Smooth muscle cell (in vitro differentiated cells): Measurements from ENCODE around the gene PLEK. TPM values are rescaled to one million over a fixed set of nuclear protein-coding genes. Genes with fewer than 3 reads are reported as not detected.

Experiments
- DNase-seq: peaks from one replicate; lab custom pipeline; 2025; ENCODE audit not compliant: unreplicated experiment; lab: John Stamatoyannopoulos, UW
- H2AFZ ChIP-seq: fragments of 200-600 bp; sonication (generic); 2 replicates; pipeline ENCODE4 v1.6.0; 2016; ENCODE audit warnings: antibody characterized with exemption, low read depth, mild to moderate bottlenecking
- H3F3A ChIP-seq: fragments of 200-600 bp; sonication (generic); 2 replicates; pipeline ENCODE4 v1.6.0; 2017; ENCODE audit warnings: antibody characterized with exemption, low read depth
- H3K27ac ChIP-seq: fragments of 200-600 bp; sonication (generic); 2 replicates; pipeline ENCODE4 v1.5.1; 2016; ENCODE audit warnings: low read depth, mild to moderate bottlenecking
- H3K27me3 ChIP-seq: fragments of 200-600 bp; sonication (generic); 2 replicates; pipeline ENCODE4 v1.6.1; 2016; ENCODE audit warnings: low read depth, mild to moderate bottlenecking
- H3K36me3 ChIP-seq: fragments of 200-600 bp; sonication (generic); 2 replicates; pipeline ENCODE4 v1.5.1; 2016; ENCODE audit warnings: low read depth
- H3K4me1 ChIP-seq: fragments of 200-600 bp; sonication (generic); 2 replicates; pipeline ENCODE4 v1.5.1; 2016; ENCODE audit warnings: low read depth
- H3K4me2 ChIP-seq: fragments of 200-600 bp; sonication (generic); 2 replicates; pipeline ENCODE4 v1.6.0; 2016; ENCODE audit warnings: mild to moderate bottlenecking
- H3K4me3 ChIP-seq: fragments of 200-600 bp; sonication (generic); 2 replicates; pipeline ENCODE4 v1.5.1; 2016; ENCODE audit warnings: mild to moderate bottlenecking
- H3K79me2 ChIP-seq: fragments of 200-600 bp; sonication (generic); 2 replicates; pipeline ENCODE4 v1.6.0; 2016; ENCODE audit warnings: low read depth, mild to moderate bottlenecking
- H3K9ac ChIP-seq: fragments of 200-600 bp; sonication (generic); 2 replicates; pipeline ENCODE4 v1.6.0; 2016; ENCODE audit warnings: low read depth
- H3K9me3 ChIP-seq: fragments of 200-600 bp; sonication (generic); replicated peaks from 2 replicates; pipeline ENCODE4 v1.5.1; 2016; ENCODE audit warnings: low read depth
- H4K20me1 ChIP-seq: fragments of 200-600 bp; sonication (generic); 2 replicates; pipeline ENCODE4 v1.6.0; 2016; ENCODE audit warnings: low read depth
- WGBS: methylation state at CpG from one replicate; pipeline ENCODE4 v1.1.7; 2016; ENCODE audit warnings: low lambda C conversion rate; 5-methylcytosine and 5-hydroxymethylcytosine counted together
- polyA plus RNA-seq: library from polyadenylated mRNA; unstranded; fragments of >200 nt; fragmentation: Nextera tagmentation; extraction: Ambion mirVana; gene quantifications from 2 replicates; pipeline ENCODE4 v1.2.1, GENCODE V29; 2016
- total RNA-seq: library from RNA; depleted of rRNA; stranded (reverse); fragments of >200 nt; gene quantifications from 2 replicates; pipeline ENCODE4 v1.2.3, GENCODE V29; 2014
- TF ChIP-seq, protein P1 (sequence below): fragments of 200-600 bp; sonication (generic); IDR thresholded peaks from 2 replicates; pipeline ENCODE4 v1.5.1; 2017; ENCODE audit warnings: borderline replicate concordance, mild to moderate bottlenecking, antibody characterized with exemption; ENCODE audit not compliant: insufficient read depth, poor library complexity, severe bottlenecking

The PLEK gene
- total and polyA plus RNA-seq, 2 experiments from 2014 or later: not detected

DNA sequence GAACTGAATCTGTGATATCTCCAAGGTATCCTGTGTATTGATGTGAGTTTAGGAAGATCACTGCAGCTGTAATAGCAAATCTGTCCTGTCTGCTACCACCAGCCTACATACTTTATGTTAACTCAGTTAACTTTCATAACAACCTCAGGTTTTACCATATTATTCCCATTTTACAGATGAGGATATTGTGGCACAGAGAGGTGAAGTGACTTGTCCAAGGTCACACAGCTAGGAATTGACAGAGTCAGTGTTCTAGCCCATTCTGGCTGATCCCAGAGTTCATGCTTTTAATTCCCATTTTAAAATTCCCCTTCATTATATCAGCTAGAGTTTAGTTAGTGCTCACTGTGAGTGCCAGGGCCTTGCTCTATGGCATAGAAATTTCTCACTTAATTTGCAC is 49.4 kb downstream of the PLEK start:
- Histone ChIP-seq H4K20me1 (no peaks in the 10 kb centered on the region), H3K9me3 (no peaks in the 10 kb centered on the region), H3K4me1 (no peaks in the 10 kb centered on the region), H3K27ac (no peak overlapping the region), H3K27me3 (no peaks in the 10 kb centered on the region), H3F3A (no peaks in the 10 kb centered on the region), H3K4me2 (no peak overlapping the region), H3K4me3 (no peak overlapping the region), H3K79me2 (no peaks in the 10 kb centered on the region), H2AFZ (no peak overlapping the region), H3K36me3 (no peaks in the 10 kb centered on the region), H3K9ac (no peak overlapping the region)
- TF ChIP-seq, protein P1, sequence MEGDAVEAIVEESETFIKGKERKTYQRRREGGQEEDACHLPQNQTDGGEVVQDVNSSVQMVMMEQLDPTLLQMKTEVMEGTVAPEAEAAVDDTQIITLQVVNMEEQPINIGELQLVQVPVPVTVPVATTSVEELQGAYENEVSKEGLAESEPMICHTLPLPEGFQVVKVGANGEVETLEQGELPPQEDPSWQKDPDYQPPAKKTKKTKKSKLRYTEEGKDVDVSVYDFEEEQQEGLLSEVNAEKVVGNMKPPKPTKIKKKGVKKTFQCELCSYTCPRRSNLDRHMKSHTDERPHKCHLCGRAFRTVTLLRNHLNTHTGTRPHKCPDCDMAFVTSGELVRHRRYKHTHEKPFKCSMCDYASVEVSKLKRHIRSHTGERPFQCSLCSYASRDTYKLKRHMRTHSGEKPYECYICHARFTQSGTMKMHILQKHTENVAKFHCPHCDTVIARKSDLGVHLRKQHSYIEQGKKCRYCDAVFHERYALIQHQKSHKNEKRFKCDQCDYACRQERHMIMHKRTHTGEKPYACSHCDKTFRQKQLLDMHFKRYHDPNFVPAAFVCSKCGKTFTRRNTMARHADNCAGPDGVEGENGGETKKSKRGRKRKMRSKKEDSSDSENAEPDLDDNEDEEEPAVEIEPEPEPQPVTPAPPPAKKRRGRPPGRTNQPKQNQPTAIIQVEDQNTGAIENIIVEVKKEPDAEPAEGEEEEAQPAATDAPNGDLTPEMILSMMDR: no peak
- no peak for DNase-seq

DNA sequence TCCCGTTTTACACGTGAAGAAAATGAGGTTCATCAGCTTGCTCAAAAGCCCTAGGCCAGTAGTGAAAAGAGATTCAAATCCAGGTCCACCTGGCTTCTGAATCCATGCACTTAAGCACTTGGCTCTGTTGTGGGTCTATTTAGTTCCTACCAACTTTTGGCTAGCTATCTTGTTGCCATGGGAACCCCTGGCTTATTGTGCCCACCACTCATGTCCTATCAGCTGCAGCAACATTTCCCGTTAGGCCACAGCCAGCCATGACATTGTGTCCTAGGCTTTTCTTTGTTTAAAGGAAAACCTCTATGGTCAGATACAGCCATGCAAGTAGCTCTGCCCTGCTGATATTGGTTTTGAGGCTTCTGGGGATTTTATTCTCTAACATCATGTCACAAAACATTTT is 49.8 kb downstream of the PLEK start:
- Histone ChIP-seq H2AFZ (no peak overlapping the region), H3K27me3 (no peaks in the 10 kb centered on the region), H3K9me3 (no peaks in the 10 kb centered on the region), H3K36me3 (no peaks in the 10 kb centered on the region), H3K79me2 (no peaks in the 10 kb centered on the region), H3F3A (no peaks in the 10 kb centered on the region), H3K4me1 (no peaks in the 10 kb centered on the region), H3K9ac (no peak overlapping the region), H3K4me3 (no peak overlapping the region), H4K20me1 (no peaks in the 10 kb centered on the region), H3K4me2 (no peak overlapping the region), H3K27ac (no peak overlapping the region)
- DNase-seq: no peak
- 31% methylated on average over 3 of the region's 3 CpGs for WGBS
- TF ChIP-seq, protein P1: no peak

DNA sequence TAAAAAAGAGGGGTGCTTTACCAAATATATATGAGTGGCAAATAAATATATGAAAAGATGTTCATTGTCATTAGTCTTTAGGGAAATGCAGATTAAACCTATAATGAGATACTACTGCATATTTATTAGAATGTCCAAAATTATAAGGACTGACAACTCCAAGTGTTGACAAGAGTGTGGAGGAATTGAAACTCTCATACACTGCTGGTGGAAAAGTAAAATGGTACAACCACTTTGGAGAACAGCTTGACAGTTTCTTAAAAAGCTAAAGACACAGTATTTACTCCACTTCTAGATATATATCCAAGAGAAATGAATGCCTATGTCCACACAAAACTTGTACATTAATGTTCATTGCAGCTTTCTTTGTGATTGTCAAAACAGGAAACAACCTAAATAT is 50.4 kb downstream of the PLEK start:
- no peaks in the 10 kb centered on the region for H3K36me3 ChIP-seq
- no peak overlapping the region for H3K4me3 ChIP-seq
- no peak overlapping the region for H2AFZ ChIP-seq
- no peaks in the 10 kb centered on the region for H4K20me1 ChIP-seq
- H3K27me3 ChIP-seq: no peaks in the 10 kb centered on the region
- H3K79me2 ChIP-seq: no peaks in the 10 kb centered on the region
- TF ChIP-seq, protein P1: no peak
- H3K27ac ChIP-seq: no peak overlapping the region
- no peak for DNase-seq
- H3K4me1 ChIP-seq: no peaks in the 10 kb centered on the region
- no peaks in the 10 kb centered on the region for H3F3A ChIP-seq
- H3K9me3 ChIP-seq: no peaks in the 10 kb centered on the region
- no peak overlapping the region for H3K9ac ChIP-seq
- no peak overlapping the region for H3K4me2 ChIP-seq

DNA sequence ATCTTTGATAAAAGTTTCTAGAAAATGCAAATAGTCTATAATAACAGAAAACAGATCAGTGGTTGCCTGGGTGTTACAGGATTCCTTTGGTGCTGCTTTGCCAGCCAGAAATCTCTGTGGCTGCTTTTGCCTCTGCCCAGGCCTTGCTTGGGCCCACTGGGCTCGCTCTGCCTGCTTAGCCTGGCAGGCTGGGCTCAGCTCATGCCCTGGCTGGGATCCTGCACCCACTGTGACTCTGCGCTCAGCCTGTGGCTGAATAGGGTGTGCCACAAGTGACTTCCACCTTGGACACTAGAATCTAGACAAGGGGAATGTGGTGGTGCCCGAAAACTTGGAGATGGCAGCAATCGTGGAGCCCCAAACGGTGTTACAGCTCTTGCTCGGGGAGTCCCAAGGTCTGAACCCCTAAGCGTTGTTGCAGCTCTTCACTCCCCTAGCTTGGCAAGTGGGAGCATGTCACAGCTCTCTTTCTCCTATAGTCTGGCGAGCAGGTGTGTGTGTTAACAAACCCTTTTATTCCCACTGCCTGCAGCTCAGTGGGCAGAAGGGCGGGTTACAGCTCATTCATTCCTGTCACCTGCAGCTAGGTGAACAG is 51.1 kb downstream of the PLEK start:
- TF ChIP-seq, protein P1: no peak
- H3K9ac ChIP-seq: no peak overlapping the region
- H3K9me3 ChIP-seq: no peaks in the 10 kb centered on the region
- H3K36me3 ChIP-seq: no peaks in the 10 kb centered on the region
- H3K4me2 ChIP-seq: no peak overlapping the region
- H3K27me3 ChIP-seq: no peaks in the 10 kb centered on the region
- H3K4me3 ChIP-seq: no peak overlapping the region
- no peak overlapping the region for H2AFZ ChIP-seq
- H3K79me2 ChIP-seq: no peaks in the 10 kb centered on the region
- H3K27ac ChIP-seq: no peak overlapping the region
- DNase-seq: no peak
- no peaks in the 10 kb centered on the region for H4K20me1 ChIP-seq
- WGBS: 94% methylated on average over 9 of the region's 9 CpGs
- H3K4me1 ChIP-seq: no peaks in the 10 kb centered on the region
- H3F3A ChIP-seq: no peaks in the 10 kb centered on the region
